ENCODE measurements around the gene HMGB4. TPM values are rescaled to one million over a fixed set of nuclear protein-coding genes. Genes with fewer than 3 reads are reported as not detected.

The HMGB4 gene
- total and polyA plus RNA-seq, 8 donors, result not detected

- TF ChIP-seq, protein P1, sequence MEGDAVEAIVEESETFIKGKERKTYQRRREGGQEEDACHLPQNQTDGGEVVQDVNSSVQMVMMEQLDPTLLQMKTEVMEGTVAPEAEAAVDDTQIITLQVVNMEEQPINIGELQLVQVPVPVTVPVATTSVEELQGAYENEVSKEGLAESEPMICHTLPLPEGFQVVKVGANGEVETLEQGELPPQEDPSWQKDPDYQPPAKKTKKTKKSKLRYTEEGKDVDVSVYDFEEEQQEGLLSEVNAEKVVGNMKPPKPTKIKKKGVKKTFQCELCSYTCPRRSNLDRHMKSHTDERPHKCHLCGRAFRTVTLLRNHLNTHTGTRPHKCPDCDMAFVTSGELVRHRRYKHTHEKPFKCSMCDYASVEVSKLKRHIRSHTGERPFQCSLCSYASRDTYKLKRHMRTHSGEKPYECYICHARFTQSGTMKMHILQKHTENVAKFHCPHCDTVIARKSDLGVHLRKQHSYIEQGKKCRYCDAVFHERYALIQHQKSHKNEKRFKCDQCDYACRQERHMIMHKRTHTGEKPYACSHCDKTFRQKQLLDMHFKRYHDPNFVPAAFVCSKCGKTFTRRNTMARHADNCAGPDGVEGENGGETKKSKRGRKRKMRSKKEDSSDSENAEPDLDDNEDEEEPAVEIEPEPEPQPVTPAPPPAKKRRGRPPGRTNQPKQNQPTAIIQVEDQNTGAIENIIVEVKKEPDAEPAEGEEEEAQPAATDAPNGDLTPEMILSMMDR (IDR thresholded peaks at IDR 0.05), result no peak
- no peaks in the 10 kb centered on the region for H3K27me3 ChIP-seq
- no peaks in the 10 kb centered on the region for H3K9me3 ChIP-seq
- no peak overlapping the region for H3K4me3 ChIP-seq
- no peaks in the 10 kb centered on the region for H3K36me3 ChIP-seq
- H3K27ac ChIP-seq, result no peak overlapping the region
- DNase-seq, result no peak
- no peaks in the 10 kb centered on the region for H3K4me1 ChIP-seq
- intact Hi-C loops (cut with DNase I), result no loop called here
- WGBS, 2 donors, result 41 to 59% methylated on average over 1 of the region's 1 CpG
- no peak for FAIRE-seq
- ATAC-seq, result no peak
These were observed 22.4 kb upstream of the HMGB4 start for GRCh38 chr1:33841494-33841893.

- FAIRE-seq (no peak), ATAC-seq (no peak), DNase-seq (no peak)
- Histone ChIP-seq H3K36me3 (no peaks in the 10 kb centered on the region), H3K27ac (no peak overlapping the region), H3K27me3 (no peaks in the 10 kb centered on the region), H3K9me3 (no peaks in the 10 kb centered on the region), H3K4me3 (no peak overlapping the region), H3K4me1 (no peaks in the 10 kb centered on the region)
- intact Hi-C loops (cut with DNase I), result no loop called here
- 82 to 90% methylated on average over 5 of the region's 5 CpGs for WGBS, 2 donors
- TF ChIP-seq, protein P1 (IDR thresholded peaks at IDR 0.05), result no peak
These were observed 21.5 kb upstream of the HMGB4 start for GRCh38 chr1:33842348-33842747.

- DNase-seq, result no peak
- intact Hi-C loops (cut with DNase I), result no loop called here
- Histone ChIP-seq H3K4me3 (no peak overlapping the region), H3K9me3 (no peaks in the 10 kb centered on the region), H3K4me1 (no peaks in the 10 kb centered on the region), H3K27ac (no peak overlapping the region), H3K36me3 (no peaks in the 10 kb centered on the region), H3K27me3 (no peaks in the 10 kb centered on the region)
- TF ChIP-seq, protein P1 (IDR thresholded peaks at IDR 0.05), result no peak
- WGBS, 2 donors, result 65 to 71% methylated on average over 5 of the region's 5 CpGs
- FAIRE-seq, result no peak
- no peak for ATAC-seq
These were observed 19.7 kb upstream of the HMGB4 start for GRCh38 chr1:33844166-33844565.

GRCh38 chr1:33846861-33847260 lies 17.0 kb upstream of the HMGB4 start:
- FAIRE-seq (no peak), DNase-seq (no peak), ATAC-seq (no peak)
- Histone ChIP-seq H3K36me3 (no peaks in the 10 kb centered on the region), H3K9me3 (no peaks in the 10 kb centered on the region), H3K4me1 (no peaks in the 10 kb centered on the region), H3K27ac (no peak overlapping the region), H3K27me3 (no peaks in the 10 kb centered on the region), H3K4me3 (no peak overlapping the region)
- WGBS, 2 donors, result 90 to 92% methylated on average over 8 of the region's 8 CpGs
- TF ChIP-seq, protein P1 (IDR thresholded peaks at IDR 0.05), result no peak
- intact Hi-C loops (cut with DNase I), result no loop called here

DNA sequence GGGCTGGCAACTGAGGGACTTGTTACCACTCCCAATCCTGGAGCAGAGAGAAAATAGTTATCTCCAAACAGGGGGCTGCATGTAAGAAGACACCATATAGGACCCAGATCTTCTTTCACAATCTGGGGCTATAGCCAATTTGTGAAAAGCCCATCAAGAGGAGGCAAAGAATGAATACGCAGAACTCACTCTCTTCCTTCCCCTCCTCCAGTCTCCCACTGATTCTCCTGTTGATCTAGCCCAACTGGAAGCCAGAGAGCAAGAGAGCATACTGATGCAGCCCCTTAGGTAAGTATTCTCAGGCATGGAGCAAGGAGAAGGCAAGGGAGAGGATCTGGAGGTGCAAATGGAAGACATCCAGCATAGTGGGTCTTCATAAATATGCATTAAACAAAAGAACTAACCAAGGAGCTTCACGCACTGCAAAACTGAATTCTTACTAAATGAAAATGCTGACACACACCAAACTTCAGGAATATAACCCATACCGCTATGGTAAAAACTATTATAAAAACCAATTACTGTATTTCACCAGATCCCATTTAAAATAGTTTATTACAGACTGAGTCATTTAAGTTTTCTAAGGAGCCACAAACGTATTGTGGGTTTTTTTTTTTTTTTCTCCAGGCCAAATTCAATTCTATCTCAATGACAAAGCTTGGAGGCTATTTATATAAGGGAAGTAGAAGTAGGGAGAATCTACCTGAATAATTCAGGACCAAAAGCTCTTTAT lies 15.5 kb upstream of the HMGB4 start:
- FAIRE-seq (no peak), ATAC-seq (no peak), DNase-seq (no peak)
- TF ChIP-seq, protein P1 (IDR thresholded peaks at IDR 0.05), result no peak
- H3K4me1 ChIP-seq, result no peaks in the 10 kb centered on the region
- no peak overlapping the region for H3K4me3 ChIP-seq
- H3K27ac ChIP-seq, result no peak overlapping the region
- no peaks in the 10 kb centered on the region for H3K9me3 ChIP-seq
- H3K36me3 ChIP-seq, result no peaks in the 10 kb centered on the region
- WGBS, 2 donors, result 60 to 70% methylated on average over 4 of the region's 4 CpGs
- intact Hi-C loops (cut with DNase I), result no loop called here
- H3K27me3 ChIP-seq, result no peaks in the 10 kb centered on the region

All from pancreas (tissue), 10 donors.